ENCODE data around the gene USF1.

GRCh38 chr1:161012420-161012819 is 33.4 kb downstream of the USF1 start:
- TF ChIP-seq CTCF (IDR thresholded peaks at IDR 0.05) (no peak), POLR2A (IDR thresholded peaks at IDR 0.05) (no peak), EP300 (IDR thresholded peaks at IDR 0.05) (no peak)
